Testis (tissue), 2 donors: ENCODE measurements around the gene MT1B.

Experiments
- CTCF ChIP-seq, 3 experiments: fragments of 450-650 bp in 2 of 3; fragments of 200-600 bp in 1 of 3; sonication (generic) in 1 of 3; IDR thresholded peaks; one replicate each; pipeline ENCODE4 v1.5.1; 2016 to 2019; ENCODE audit warnings: antibody characterized with exemption in 3 of 3, mild to moderate bottlenecking in 2 of 3, moderate library complexity in 1 of 3
- POLR2A ChIP-seq: fragments of 450-650 bp; IDR thresholded peaks from one replicate; pipeline ENCODE4 v1.6.1; 2017; ENCODE audit warnings: antibody characterized with exemption, mild to moderate bottlenecking, moderate library complexity

- TF ChIP-seq CTCF (IDR thresholded peaks at IDR 0.05) (no peak), POLR2A (no peak)
These were observed 13.6 kb upstream of the MT1B start, which contains the start of gene MT1A for GRCh38 chr16:56637814-56638750.
